CD4-positive, alpha-beta T cell treated with Interleukin-6 for 4 hours (primary cell): ENCODE measurements around the gene NAGS.
"Not testable (repeated sequence)": the region's sequence is repeated elsewhere in the genome, so short reads cannot be mapped to it uniquely, and the experiment has no call there.

Experiments
- DNase-seq: peaks from one replicate; pipeline ENCODE4 v3.0.0-alpha.2; 2020; ENCODE audit warnings: mixed read lengths

The NAGS gene

DNA sequence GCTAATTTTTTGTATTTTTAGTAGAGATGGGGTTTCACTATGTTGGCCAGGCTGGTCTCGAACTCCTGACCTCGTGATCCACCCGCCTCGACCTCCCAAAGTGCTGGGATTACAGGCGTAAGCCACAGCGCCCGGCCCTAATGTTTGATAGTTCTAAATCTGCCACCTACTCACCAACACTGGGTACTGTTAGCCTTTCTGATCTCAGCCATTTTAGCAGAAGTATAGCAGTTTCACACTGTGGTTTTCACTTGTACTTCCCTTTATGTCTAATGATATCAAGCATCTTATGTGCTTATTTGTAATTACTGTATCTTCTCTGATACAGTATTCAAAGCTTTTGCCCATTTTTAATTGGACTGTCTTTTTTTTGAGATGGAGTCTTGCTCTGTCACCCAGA, 42.5 kb downstream of the NAGS start:
- DNase-seq = not testable (repeated sequence)

- DNase-seq = no peak
These were observed 45.1 kb downstream of the NAGS start for GRCh38 chr17:44049294-44050060.

GRCh38 chr17:44053125-44053872, 48.9 kb downstream of the NAGS start:
- no peak for DNase-seq
